Spleen (tissue), 7 donors: ENCODE results near the gene CLCNKA.
"Not testable (repeated sequence)": the region's sequence is repeated elsewhere in the genome, so short reads cannot be mapped to it uniquely, and the experiment has no call there.

Experiments used
- POLR2A ChIP-seq, 3 donors: fragments of 450-650 bp; IDR thresholded peaks; one replicate each; pipeline ENCODE4 v1.5.1; 2017; ENCODE audit warnings: antibody characterized with exemption in 3 of 3, mild to moderate bottlenecking in 1 of 3
- TF ChIP-seq, protein P1 (sequence below), 11 experiments: fragments of 200-600 bp in 7 of 11; fragments of 450-650 bp in 4 of 11; sonication (generic) in 4 of 11; IDR thresholded peaks in 8 of 11; conservative IDR thresholded peaks in 3 of 11; 1 replicate in 7 of 11; 2 replicates in 4 of 11; pipeline versions ENCODE4 v1.4.0 to v1.8.0; 2016 to 2021; ENCODE audit warnings: antibody characterized with exemption in 11 of 11, inconsistent platforms in 4 of 11, mild to moderate bottlenecking in 1 of 11
- donor health status: DM: no; HTN: no; CAD: no; lungs with moderate emphysema.
- donor health status: DM: no; HTN: no; CAD: no.
- donor health status: DM: no; HTN: no; CAD: no.

DNA sequence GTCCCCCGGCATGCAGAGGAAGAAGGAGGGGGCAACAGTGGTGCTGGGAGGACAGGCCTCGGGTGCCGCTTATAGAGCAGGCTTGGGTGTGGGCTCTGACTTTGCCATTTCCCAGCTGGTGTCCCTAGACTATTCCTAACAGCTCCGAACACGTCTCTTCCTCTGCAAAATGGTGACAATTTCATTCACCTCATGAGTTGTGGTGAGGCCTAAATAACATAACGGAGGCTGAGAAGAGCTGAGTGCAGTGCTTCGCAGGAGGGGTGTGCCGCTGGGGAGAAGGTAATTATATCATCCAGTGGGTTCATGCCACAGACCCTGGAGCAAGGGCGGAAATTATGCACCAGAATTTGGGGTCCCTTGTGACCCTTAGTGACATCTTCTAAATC lies 40.8 kb downstream of the CLCNKA start:
- TF ChIP-seq, protein P1, sequence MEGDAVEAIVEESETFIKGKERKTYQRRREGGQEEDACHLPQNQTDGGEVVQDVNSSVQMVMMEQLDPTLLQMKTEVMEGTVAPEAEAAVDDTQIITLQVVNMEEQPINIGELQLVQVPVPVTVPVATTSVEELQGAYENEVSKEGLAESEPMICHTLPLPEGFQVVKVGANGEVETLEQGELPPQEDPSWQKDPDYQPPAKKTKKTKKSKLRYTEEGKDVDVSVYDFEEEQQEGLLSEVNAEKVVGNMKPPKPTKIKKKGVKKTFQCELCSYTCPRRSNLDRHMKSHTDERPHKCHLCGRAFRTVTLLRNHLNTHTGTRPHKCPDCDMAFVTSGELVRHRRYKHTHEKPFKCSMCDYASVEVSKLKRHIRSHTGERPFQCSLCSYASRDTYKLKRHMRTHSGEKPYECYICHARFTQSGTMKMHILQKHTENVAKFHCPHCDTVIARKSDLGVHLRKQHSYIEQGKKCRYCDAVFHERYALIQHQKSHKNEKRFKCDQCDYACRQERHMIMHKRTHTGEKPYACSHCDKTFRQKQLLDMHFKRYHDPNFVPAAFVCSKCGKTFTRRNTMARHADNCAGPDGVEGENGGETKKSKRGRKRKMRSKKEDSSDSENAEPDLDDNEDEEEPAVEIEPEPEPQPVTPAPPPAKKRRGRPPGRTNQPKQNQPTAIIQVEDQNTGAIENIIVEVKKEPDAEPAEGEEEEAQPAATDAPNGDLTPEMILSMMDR (IDR thresholded peaks at IDR 0.05 in 8 of 11, conservative IDR thresholded peaks at IDR 0.05 in 3 of 11) = not testable (repeated sequence)
- TF ChIP-seq POLR2A (IDR thresholded peaks at IDR 0.05) = not testable (repeated sequence)
